Lower lobe of right lung (tissue), 2 donors: Measurements from ENCODE around the gene GOLGA8H. TPM values are rescaled to one million over a fixed set of nuclear protein-coding genes. Genes with fewer than 3 reads are reported as not detected.
"Not testable (repeated sequence)": the region's sequence is repeated elsewhere in the genome, so short reads cannot be mapped to it uniquely, and the experiment has no call there.

Source experiments
- ATAC-seq, 2 donors: fragments of 200-7000 bp; cut with Tn5 transposase; one replicate each; pipeline ENCODE4 v1.9.1; 2020 to 2022; ENCODE audit warnings: mild to moderate bottlenecking in 2 of 2, moderate library complexity in 2 of 2
- DNase-seq: peaks from one replicate; pipeline ENCODE4 v3.0.0-alpha.2; 2020
- H3K27ac ChIP-seq: fragments of 200-600 bp; one replicate; pipeline ENCODE4 v1.8.0; 2022
- H3K27me3 ChIP-seq: fragments of 200-600 bp; one replicate; pipeline ENCODE4 v1.8.0; 2022; ENCODE audit warnings: low read depth
- H3K36me3 ChIP-seq: fragments of 200-600 bp; one replicate; pipeline ENCODE4 v1.8.0; 2022; ENCODE audit warnings: mild to moderate bottlenecking
- H3K4me1 ChIP-seq: fragments of 200-600 bp; one replicate; pipeline ENCODE4 v1.8.0; 2022
- H3K4me3 ChIP-seq: fragments of 200-600 bp; one replicate; pipeline ENCODE4 v1.8.0; 2022; ENCODE audit warnings: mild to moderate bottlenecking
- H3K9me3 ChIP-seq: fragments of 200-600 bp; one replicate; pipeline ENCODE4 v1.8.0; 2022
- CTCF ChIP-seq: fragments of 200-600 bp; IDR thresholded peaks from one replicate; pipeline ENCODE4 v1.8.0; 2022; ENCODE audit warnings: antibody characterized with exemption, mild to moderate bottlenecking
- intact Hi-C: fragments of 100-400 bp; cut with DNase I; formaldehyde crosslinking; loops from one replicate; pipeline ENCODE4 v1.11.0; 2022
- total RNA-seq: library from RNA; stranded (reverse); fragmentation: NEBNext Ultra II Directional; extraction: Animal tissue kit (Norgen Biotek cat#: 25700); gene quantifications from one replicate; pipeline ENCODE4 v1.2.1, GENCODE V29; 2021
- donor health status: DM: no; HTN: yes; CAD: no; lungs with severe emphysema.

GOLGA8H gene
- total RNA-seq, 1 donor from 2014 or later, result 0.24 TPM

- no peaks in the 10 kb centered on the region for H3K9me3 ChIP-seq
- no peaks in the 10 kb centered on the region for H3K4me1 ChIP-seq
- H3K36me3 ChIP-seq, result no peaks in the 10 kb centered on the region
- no peak for ATAC-seq
- no peak overlapping the region for H3K27ac ChIP-seq
- intact Hi-C loops, result no loop called here
- no peak for DNase-seq
- H3K4me3 ChIP-seq, result no peak overlapping the region
- no peaks in the 10 kb centered on the region for H3K27me3 ChIP-seq
- TF ChIP-seq CTCF, result no peak
These were observed 46.4 kb downstream of the GOLGA8H start for GRCh38 chr15:30650012-30650929.

- H3K4me3 ChIP-seq, H3K9me3 ChIP-seq, H3K27me3 ChIP-seq, H3K27ac ChIP-seq, intact Hi-C loops, H3K36me3 ChIP-seq, H3K4me1 ChIP-seq, DNase-seq, ATAC-seq: not testable (repeated sequence)
- peak; percentile 41 for TF ChIP-seq CTCF
These were observed 57.3 kb downstream of the GOLGA8H start for GRCh38 chr15:30661154-30661553.

Other genes starting within 250 kb of the GOLGA8H start
- gene CHRFAM7A, start 210.5 kb upstream of the GOLGA8H start, total RNA-seq, result 9.6 TPM
- 5.1 TPM for gene GOLGA8R, start 189.8 kb upstream of the GOLGA8H start, total RNA-seq
- gene GOLGA8Q, start 52.0 kb upstream of the GOLGA8H start, total RNA-seq, result not detected